Memory B cell (primary cell): Measurements from ENCODE around the gene PTPRN2.

Source experiments
- ATAC-seq: fragments of 150-1000 bp; cut with Tn5 transposase; 2 replicates; pipeline ENCODE4 v1.10.0; 2021; ENCODE audit warnings: low read depth, mild to moderate bottlenecking, moderate library complexity
- DNase-seq, 2 donors: peaks; one replicate each; pipeline ENCODE4 v3.0.0; 2022; ENCODE audit warnings: low spot score in 2 of 2
- H3K27ac Mint-ChIP-seq: one replicate; pipeline ENCODE4 v1.8.0; 2022; ENCODE audit warnings: mild to moderate bottlenecking, moderate library complexity, mixed read lengths
- H3K27me3 Mint-ChIP-seq: one replicate; pipeline ENCODE4 v1.8.0; 2022; ENCODE audit warnings: mixed read lengths
- H3K36me3 Mint-ChIP-seq: one replicate; pipeline ENCODE4 v1.8.0; 2022; ENCODE audit warnings: mild to moderate bottlenecking, mixed read lengths
- H3K4me1 Mint-ChIP-seq: one replicate; pipeline ENCODE4 v1.8.0; 2022; ENCODE audit warnings: mixed read lengths
- H3K4me3 Mint-ChIP-seq: one replicate; pipeline ENCODE4 v1.8.0; 2022; ENCODE audit warnings: mild to moderate bottlenecking, moderate library complexity, mixed read lengths
- H3K9me3 Mint-ChIP-seq: one replicate; pipeline ENCODE4 v1.8.0; 2022; ENCODE audit warnings: mixed read lengths

The PTPRN2 gene

DNA sequence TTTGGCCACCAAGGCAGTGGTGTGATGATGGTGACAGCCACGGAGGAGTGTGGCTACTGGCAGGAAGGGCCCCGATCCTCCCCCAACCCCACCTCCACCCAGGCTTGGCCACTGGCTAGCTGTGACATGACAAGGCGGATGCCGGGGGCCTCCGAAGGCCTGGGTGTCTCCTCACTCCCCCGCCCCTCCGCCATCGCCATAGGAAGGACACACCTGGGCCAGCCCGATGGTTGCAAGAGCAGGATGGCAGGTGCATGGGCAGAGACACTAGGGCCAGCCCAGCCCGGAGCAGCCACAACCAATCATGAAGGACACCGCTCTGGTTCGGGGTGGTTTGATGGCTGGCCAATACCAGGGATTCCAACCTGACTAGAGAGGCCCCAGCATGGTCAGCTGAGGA, 81.0 kb downstream of the PTPRN2 start:
- Mint-ChIP-seq H3K36me3 (peaks cover 2% of the 10 kb centered on the region), H3K4me3 (no peak overlapping the region), H3K27ac (no peak overlapping the region), H3K4me1 (no peaks in the 10 kb centered on the region), H3K27me3 (peaks cover 18% of the 10 kb centered on the region), H3K9me3 (peaks cover 14% of the 10 kb centered on the region)
- ATAC-seq (no peak), DNase-seq (no peak)

DNA sequence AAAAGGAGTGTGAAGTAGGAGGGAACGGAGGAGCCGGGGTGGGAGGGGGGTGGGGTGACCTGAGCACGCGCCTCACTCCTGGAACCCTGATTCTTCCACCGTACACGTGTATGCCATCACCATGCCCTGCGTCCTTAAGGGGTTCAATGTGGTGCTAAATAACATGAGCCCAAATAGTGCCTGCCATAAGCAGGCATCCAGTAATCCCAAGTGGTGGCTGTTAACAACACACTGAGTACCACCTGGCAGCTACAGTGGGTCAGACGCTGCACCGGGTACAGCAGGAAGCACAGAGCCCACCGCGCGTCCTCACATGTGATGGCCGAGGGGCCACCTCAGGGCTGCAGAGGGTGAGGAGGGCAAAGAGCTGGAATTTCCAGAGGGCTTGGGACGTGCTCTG, 81.9 kb downstream of the PTPRN2 start:
- Mint-ChIP-seq H3K4me3 (no peak overlapping the region), H3K9me3 (peaks cover 9% of the 10 kb centered on the region), H3K36me3 (peaks cover 2% of the 10 kb centered on the region), H3K27me3 (peaks cover 18% of the 10 kb centered on the region), H3K27ac (no peak overlapping the region), H3K4me1 (no peaks in the 10 kb centered on the region)
- no peak for DNase-seq
- ATAC-seq, result no peak

DNA sequence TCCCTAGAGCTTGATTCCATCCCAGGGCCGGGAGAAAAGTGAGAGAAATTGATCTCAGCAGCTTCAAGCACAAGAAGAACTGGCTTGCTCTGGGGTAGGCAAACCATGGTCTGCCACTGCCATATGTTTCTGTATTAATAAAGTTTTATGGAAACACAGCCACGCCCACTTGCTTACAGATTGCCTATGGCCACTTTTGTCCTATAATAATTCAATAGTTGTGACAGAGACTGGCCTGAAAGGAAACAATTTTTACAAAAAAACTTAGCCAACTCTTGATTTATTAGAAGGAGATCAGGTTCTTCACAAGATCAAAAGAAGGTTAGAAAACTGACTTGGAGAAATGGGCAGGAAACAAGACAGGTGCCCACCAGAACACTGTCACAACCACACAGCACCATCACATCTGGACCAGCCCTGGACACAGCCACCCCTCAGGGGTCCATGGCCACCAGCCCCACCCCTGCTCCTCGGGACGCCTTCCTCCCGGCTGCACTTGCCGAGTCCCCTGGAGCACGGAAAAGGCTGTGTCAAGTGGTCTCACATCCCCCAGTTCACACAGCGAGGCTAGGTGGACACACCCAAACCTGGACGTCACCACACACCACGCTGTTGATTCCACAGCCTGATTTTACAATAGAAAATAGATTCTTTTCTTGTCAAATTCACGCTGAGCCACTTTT, 85.4 kb downstream of the PTPRN2 start:
- H3K36me3 Mint-ChIP-seq, result no peaks in the 10 kb centered on the region
- H3K4me1 Mint-ChIP-seq, result no peaks in the 10 kb centered on the region
- ATAC-seq, result no peak
- peaks cover 2% of the 10 kb centered on the region for H3K9me3 Mint-ChIP-seq
- H3K4me3 Mint-ChIP-seq, result no peak overlapping the region
- H3K27ac Mint-ChIP-seq, result no peak overlapping the region
- peaks cover 17% of the 10 kb centered on the region for H3K27me3 Mint-ChIP-seq
- no peak for DNase-seq

DNA sequence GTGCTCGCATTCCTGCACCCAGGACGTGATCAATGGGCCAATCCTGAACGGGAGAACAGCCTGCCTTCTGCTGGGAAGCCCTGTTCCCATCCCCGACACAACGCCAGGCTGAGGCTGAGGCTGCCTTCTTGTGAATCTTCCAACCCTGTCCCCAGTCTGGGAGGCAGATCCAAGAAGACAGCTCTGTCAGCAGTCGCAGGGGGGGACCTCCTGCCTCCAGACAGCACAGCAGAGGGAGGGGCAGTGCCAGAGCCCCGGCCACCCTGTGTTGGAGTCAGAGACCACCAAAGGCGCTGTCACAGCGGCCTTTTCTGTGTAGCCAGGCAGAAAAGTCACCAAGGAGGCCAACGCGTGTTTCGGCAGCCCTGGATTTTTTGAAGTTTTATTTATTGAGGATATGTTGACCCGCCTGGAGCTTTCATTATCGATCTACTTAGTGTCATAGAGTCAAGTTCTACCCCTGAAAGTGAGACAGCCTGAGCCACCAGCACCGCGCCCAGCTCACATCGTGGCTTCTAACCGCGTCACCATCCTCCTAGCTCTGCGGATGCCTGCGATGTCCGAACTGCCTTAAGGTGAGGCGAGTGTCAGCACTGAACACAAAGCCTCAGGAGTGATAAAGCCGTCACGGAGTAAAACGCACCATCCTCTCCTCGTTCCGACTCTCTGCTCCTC, 86.1 kb downstream of the PTPRN2 start:
- ATAC-seq, result no peak
- Mint-ChIP-seq H3K27ac (no peak overlapping the region), H3K4me3 (no peak overlapping the region), H3K27me3 (peaks cover 12% of the 10 kb centered on the region), H3K4me1 (no peaks in the 10 kb centered on the region), H3K36me3 (no peaks in the 10 kb centered on the region), H3K9me3 (peaks cover 2% of the 10 kb centered on the region)
- DNase-seq, result no peak

DNA sequence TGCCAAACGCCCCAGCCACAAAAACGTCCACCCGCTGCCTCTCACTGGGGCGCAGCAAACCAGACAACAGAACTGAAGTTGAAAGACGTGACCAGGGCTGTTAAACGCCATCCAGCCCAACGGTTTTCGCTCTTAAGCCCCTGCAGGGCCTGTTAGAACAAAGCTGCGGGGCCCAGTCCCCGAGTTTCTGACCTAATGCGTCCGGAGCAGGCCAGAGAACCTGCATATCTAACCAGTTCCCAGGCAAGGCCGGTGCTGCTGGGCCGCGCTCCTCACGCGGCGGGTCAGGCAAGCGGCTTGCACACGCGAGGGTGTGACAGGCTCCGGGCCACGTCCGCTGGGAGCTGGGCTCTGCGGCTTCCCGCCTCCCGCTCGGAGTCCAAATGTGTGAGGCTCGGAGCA, 87.0 kb downstream of the PTPRN2 start:
- no peaks in the 10 kb centered on the region for H3K4me1 Mint-ChIP-seq
- H3K4me3 Mint-ChIP-seq, result no peak overlapping the region

DNA sequence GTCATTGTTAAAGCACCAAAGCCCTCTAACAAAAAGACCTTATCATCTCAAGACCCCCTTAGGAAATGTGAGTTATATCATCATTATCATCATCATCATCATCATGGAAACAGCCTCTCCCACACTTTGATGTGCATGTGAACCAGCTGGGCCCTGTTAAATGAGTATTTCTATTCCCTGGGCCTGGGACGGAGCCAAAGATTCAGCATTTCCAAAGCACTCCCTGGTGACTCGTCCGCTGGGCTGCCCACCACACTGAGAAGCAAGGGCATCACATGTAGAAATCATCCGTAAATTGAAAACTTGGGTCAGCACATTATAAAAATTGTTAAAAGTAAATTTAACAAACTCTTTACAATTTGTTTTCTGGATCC, 88.6 kb downstream of the PTPRN2 start:
- H3K4me3 Mint-ChIP-seq, result no peak overlapping the region
- ATAC-seq, result no peak
- H3K9me3 Mint-ChIP-seq, result no peaks in the 10 kb centered on the region
- H3K36me3 Mint-ChIP-seq, result no peaks in the 10 kb centered on the region
- H3K27me3 Mint-ChIP-seq, result peaks cover 7% of the 10 kb centered on the region
- no peak overlapping the region for H3K27ac Mint-ChIP-seq
- no peak for DNase-seq
- H3K4me1 Mint-ChIP-seq, result peaks cover 2% of the 10 kb centered on the region

More for the DNA sequence above, 87.0 kb downstream of the PTPRN2 start:
- Mint-ChIP-seq H3K9me3 (peaks cover 2% of the 10 kb centered on the region), H3K27me3 (peaks cover 12% of the 10 kb centered on the region), H3K27ac (no peak overlapping the region), H3K36me3 (no peaks in the 10 kb centered on the region)
- no peak for DNase-seq
- ATAC-seq, result no peak

DNA sequence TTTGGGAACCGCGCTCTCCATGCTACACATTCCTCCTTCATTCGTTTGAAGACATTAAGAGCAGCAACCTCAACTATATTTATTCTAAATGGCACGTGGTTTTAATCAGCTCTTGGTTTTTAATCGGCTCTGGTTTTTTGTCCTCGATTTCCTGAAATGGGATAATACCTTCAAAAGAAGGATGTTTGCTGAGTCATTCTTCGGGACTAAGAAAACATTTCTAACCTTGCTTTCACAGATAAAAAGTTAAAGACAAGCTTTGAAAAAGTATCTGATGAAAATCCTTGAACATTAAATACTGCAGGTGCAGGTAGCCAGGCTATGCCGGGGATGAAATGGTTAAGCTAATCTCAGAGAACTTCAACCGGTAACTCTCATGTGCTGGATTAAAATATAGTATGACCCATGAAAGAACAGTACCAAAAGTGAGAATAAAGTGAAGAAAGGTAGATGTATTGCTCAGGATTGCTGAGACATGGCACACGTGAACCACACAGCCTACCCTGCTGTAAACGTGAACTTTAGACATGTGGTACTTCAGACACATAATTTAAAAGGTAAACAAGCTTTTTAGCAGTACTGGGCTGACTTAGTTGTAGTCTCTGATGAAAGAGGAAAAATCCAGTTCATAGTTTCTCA, 89.1 kb downstream of the PTPRN2 start:
- H3K27me3 Mint-ChIP-seq, result peaks cover 7% of the 10 kb centered on the region
- peaks cover 5% of the 10 kb centered on the region for H3K4me1 Mint-ChIP-seq
- H3K4me3 Mint-ChIP-seq, result no peak overlapping the region
- DNase-seq (no peak), ATAC-seq (no peak)
- no peak overlapping the region for H3K27ac Mint-ChIP-seq
- no peaks in the 10 kb centered on the region for H3K36me3 Mint-ChIP-seq
- no peaks in the 10 kb centered on the region for H3K9me3 Mint-ChIP-seq

DNA sequence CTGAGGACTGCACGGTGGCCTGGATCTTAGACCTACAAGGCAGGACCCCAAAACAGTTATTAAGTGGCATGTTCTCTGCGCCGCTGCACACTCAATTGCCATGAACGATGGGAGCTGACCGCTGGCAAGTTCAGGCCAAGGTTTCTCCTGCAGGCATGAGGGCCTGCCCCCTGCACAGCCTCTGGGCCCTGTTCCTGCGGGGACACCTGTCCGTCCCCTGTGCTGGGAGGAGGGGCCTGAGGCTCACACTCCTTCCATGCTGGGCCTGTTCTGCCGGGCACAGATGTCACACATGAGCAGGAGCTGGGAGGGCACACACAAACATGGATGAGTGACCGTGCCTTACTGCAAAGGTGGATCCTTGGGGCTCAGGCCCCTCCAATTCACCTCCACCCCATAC, 90.0 kb downstream of the PTPRN2 start:
- peaks cover 7% of the 10 kb centered on the region for H3K27me3 Mint-ChIP-seq
- no peak overlapping the region for H3K27ac Mint-ChIP-seq
- ATAC-seq (no peak), DNase-seq (no peak)
- peaks cover 5% of the 10 kb centered on the region for H3K4me1 Mint-ChIP-seq
- H3K9me3 Mint-ChIP-seq, result no peaks in the 10 kb centered on the region
- no peaks in the 10 kb centered on the region for H3K36me3 Mint-ChIP-seq
- H3K4me3 Mint-ChIP-seq, result no peak overlapping the region

DNA sequence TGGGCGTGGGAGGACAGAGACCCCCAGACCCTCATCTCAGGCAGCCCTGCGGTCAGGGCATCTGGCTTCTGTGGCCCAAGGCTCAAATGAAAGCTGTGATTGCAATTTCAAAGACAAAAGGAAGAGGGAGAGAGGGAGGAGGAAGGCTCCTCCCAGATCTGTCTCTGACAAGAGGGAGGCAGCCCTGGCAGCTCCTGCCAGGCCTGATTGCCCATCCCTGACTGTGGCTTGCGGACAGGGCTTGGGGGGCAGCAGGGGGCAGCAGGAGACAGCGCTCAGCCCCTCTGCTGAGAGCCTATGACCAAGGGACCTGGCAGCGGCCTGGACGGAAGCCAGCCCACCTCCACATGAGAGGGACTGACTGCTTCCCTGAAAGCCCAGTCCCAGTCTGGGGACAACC, 91.8 kb downstream of the PTPRN2 start:
- Mint-ChIP-seq H3K4me1 (peaks cover 5% of the 10 kb centered on the region), H3K36me3 (no peaks in the 10 kb centered on the region), H3K27ac (no peak overlapping the region), H3K9me3 (no peaks in the 10 kb centered on the region), H3K4me3 (no peak overlapping the region), H3K27me3 (peaks cover 2% of the 10 kb centered on the region)
- ATAC-seq (no peak), DNase-seq (no peak)

- Mint-ChIP-seq H3K27me3 (peaks cover 2% of the 10 kb centered on the region), H3K9me3 (no peaks in the 10 kb centered on the region), H3K4me1 (peaks cover 5% of the 10 kb centered on the region), H3K4me3 (no peak overlapping the region), H3K36me3 (no peaks in the 10 kb centered on the region), H3K27ac (no peak overlapping the region)
- DNase-seq (no peak), ATAC-seq (no peak)
These were observed 92.4 kb downstream of the PTPRN2 start for GRCh38 chr7:158495216-158495615.

DNA sequence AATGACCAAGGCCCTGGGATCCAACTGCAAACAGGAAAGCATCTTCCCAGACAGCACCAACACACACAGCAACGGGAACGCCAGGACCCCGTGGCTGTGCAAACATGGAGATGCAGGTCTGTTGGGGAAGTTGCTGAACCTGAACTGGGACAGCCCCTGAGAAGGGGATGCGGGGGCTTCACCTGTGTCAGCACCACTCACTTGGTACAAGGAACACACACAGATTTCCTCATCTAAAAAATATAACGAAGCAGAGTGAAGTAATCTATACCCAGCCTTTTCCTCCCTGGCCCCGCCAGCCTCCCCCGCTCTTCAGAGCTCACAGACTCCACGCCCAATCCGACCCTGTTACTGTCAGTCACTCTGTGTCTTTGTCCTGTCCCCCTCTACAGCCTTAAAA, 93.0 kb downstream of the PTPRN2 start:
- no peak for ATAC-seq
- Mint-ChIP-seq H3K4me1 (peaks cover 5% of the 10 kb centered on the region), H3K9me3 (no peaks in the 10 kb centered on the region), H3K4me3 (no peak overlapping the region), H3K27ac (no peak overlapping the region), H3K36me3 (no peaks in the 10 kb centered on the region), H3K27me3 (peaks cover 2% of the 10 kb centered on the region)
- no peak for DNase-seq

DNA sequence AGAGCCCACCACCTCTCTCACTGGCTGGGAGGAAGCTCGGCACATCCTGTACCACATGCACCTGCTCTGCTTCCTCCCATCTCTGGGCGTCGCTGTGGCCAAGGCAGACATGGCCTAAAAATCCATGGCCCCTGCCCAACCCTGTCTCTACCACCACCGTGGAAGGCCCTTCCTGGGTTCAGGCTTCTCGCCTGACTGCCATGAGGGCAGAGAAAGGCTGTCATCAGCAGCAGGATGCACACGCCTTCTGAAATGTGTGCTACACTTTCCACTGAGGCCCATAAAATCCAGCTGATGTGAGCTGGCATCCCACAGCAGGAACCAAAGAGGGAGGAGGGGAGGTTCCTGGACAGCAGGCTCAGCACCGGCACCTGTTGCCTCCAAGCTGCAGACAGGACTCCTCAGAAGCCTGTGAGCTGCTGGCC, 93.4 kb downstream of the PTPRN2 start:
- DNase-seq (no peak), ATAC-seq (no peak)
- no peaks in the 10 kb centered on the region for H3K36me3 Mint-ChIP-seq
- peaks cover 5% of the 10 kb centered on the region for H3K4me1 Mint-ChIP-seq
- no peak overlapping the region for H3K27ac Mint-ChIP-seq
- H3K9me3 Mint-ChIP-seq, result no peaks in the 10 kb centered on the region
- H3K27me3 Mint-ChIP-seq, result peaks cover 2% of the 10 kb centered on the region
- no peak overlapping the region for H3K4me3 Mint-ChIP-seq

- Mint-ChIP-seq H3K4me3 (no peak overlapping the region), H3K4me1 (peaks cover 5% of the 10 kb centered on the region)
These were observed 95.3 kb downstream of the PTPRN2 start for GRCh38 chr7:158492367-158492764.

DNA sequence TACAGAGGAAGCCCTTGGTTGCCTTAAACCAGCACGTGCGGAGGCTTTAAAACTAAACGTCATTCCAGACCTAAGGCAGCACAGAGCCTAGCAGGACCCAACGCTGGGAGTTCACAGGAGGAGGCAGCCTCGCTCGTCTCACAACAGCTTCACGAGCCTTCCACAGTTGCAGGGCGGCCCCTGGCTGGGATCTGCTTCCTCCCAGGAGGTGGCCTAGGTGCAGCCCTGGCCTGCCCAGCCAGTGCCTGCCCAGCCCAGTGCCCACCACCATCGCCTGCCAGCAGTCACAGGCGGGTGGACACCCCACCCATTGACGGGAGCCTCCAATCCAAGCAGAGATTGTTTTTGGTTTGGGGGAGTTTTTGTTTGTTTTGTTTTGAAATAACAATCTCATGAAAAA, 96.5 kb downstream of the PTPRN2 start:
- peaks cover 2% of the 10 kb centered on the region for H3K9me3 Mint-ChIP-seq
- H3K4me3 Mint-ChIP-seq, result no peak overlapping the region

More at GRCh38 chr7:158492367-158492764, 95.3 kb downstream of the PTPRN2 start:
- Mint-ChIP-seq H3K36me3 (no peaks in the 10 kb centered on the region), H3K27ac (no peak overlapping the region), H3K9me3 (no peaks in the 10 kb centered on the region), H3K27me3 (peaks cover 1% of the 10 kb centered on the region)
- DNase-seq (no peak), ATAC-seq (no peak)

More for the DNA sequence above, 96.5 kb downstream of the PTPRN2 start:
- no peak overlapping the region for H3K27ac Mint-ChIP-seq
- ATAC-seq (no peak), DNase-seq (no peak)
- H3K36me3 Mint-ChIP-seq, result no peaks in the 10 kb centered on the region
- H3K4me1 Mint-ChIP-seq, result peaks cover 5% of the 10 kb centered on the region
- peaks cover 4% of the 10 kb centered on the region for H3K27me3 Mint-ChIP-seq
